HG03575 (cell line): ENCODE results near the gene MYO1G.
"Not testable (repeated sequence)": the region's sequence is repeated elsewhere in the genome, so short reads cannot be mapped to it uniquely, and the experiment has no call there.

Source experiments
- ATAC-seq: cut with Tn5 transposase; IDR thresholded peaks from one replicate; pipeline ENCODE4 v1.9.1; 2021; ENCODE audit not compliant: unreplicated experiment, insufficient number of reproducible peaks, low FRiP score; ENCODE audit errors: extremely low read depth

Gene MYO1G

GRCh38 chr7:45000093-45001032 lies 21.5 kb upstream of the MYO1G start, which contains the start of gene CCM2:
TSS of gene CCM2 (plus strand) at chr7:45000201. CDS start at chr7:45000334, 133 bp downstream.
- ATAC-seq: no peak

GRCh38 chr7:44999245-45000092 lies 20.7 kb upstream of the MYO1G start:
- no peak for ATAC-seq

- ATAC-seq: no peak
These were observed 19.5 kb upstream of the MYO1G start for GRCh38 chr7:44998153-44998871.

GRCh38 chr7:44995555-44996493 lies 17.0 kb upstream of the MYO1G start:
- ATAC-seq: no peak

GRCh38 chr7:44994877-44995554 lies 16.2 kb upstream of the MYO1G start:
- ATAC-seq: no peak

GRCh38 chr7:44992004-44992795 lies 13.4 kb upstream of the MYO1G start:
- ATAC-seq: not testable (repeated sequence)

GRCh38 chr7:44990109-44991023 lies 11.6 kb upstream of the MYO1G start:
- ATAC-seq: no peak

- ATAC-seq: no peak
These were observed 10.3 kb upstream of the MYO1G start for GRCh38 chr7:44989132-44989531.

- ATAC-seq: no peak
These were observed 9.9 kb upstream of the MYO1G start for GRCh38 chr7:44988701-44989100.

- no peak for ATAC-seq
These were observed 9.2 kb upstream of the MYO1G start for GRCh38 chr7:44987996-44988395.

- no peak for ATAC-seq
These were observed 8.6 kb upstream of the MYO1G start for GRCh38 chr7:44987457-44987856.

- ATAC-seq: peak; percentile 60
These were observed 7.6 kb upstream of the MYO1G start for GRCh38 chr7:44986218-44987053.

GRCh38 chr7:44985900-44986217 lies 7.0 kb upstream of the MYO1G start:
- ATAC-seq: no peak

- ATAC-seq: no peak
These were observed 6.3 kb upstream of the MYO1G start for GRCh38 chr7:44985033-44985695.

- no peak for ATAC-seq
These were observed 5.6 kb upstream of the MYO1G start for GRCh38 chr7:44984478-44984758.
